GM18951 (cell line): ENCODE results near the gene ARV1.
"Not testable (repeated sequence)": the region's sequence is repeated elsewhere in the genome, so short reads cannot be mapped to it uniquely, and the experiment has no call there.

ENCODE experiments used
- POLR2A ChIP-seq: IDR thresholded peaks from 4 replicates; pipeline ENCODE4 v1.6.1; 2011; ENCODE audit warnings: mild to moderate bottlenecking; ENCODE audit not compliant: insufficient read length, insufficient read depth; ENCODE audit errors: extremely low read depth
- in situ Hi-C: fragments of 300-500 bp; cut with MboI; formaldehyde crosslinking; loops from one replicate; pipeline ENCODE4 v1.12.0; 2022; ENCODE audit warnings: low sequenced_read_pairs, mixed read lengths, inconsistent platforms; ENCODE audit not compliant: unreplicated experiment

Gene ARV1

DNA sequence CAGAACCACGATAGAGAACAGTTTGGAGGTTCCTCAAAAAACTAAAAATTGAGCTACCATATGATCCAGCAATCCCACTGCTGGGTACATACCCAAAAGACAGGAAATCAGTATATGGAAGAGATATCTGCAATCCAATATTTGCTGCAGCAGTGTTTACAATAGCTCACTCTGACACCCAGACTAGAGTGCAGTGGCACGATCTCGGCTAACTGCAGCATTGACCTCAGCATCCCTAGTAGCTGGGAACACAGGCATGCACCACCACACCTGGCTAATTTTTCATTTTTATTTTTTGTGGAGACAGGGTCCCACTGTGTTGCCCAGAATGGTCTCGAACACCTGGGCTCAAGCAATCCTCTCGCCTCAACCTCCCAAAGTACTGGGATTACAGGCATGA, 13.4 kb upstream of the ARV1 start:
- TF ChIP-seq POLR2A = no peak
- in situ Hi-C loops = no loop called here

DNA sequence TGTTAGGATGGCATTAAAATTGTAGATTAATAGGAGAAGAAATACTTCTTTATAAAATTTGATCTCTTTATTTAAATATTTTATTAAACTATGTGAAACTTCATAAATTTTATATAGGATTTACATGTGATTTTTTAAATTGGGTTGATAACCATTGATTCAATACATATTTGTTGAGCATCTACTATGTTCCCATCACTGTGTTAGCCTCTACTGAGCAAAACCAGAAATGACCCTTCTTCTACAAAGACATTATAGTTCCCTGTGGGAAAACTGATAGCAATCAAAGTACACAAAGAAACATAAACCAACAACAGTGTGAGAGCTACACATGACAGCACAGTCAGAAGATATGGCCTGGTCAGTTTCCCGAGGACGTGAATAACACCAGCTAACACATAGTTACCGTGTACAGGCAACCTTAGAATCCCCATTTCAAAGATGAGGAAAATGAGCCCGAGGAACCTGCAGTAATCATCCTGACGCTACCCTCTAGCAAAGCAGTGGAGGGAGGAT, 12.5 kb upstream of the ARV1 start:
- TF ChIP-seq POLR2A = no peak
- in situ Hi-C loops = no loop called here

- TF ChIP-seq POLR2A = no peak
- in situ Hi-C loops = loop anchor here (10.0 kb wide), 1 partner anchor 56 kb away; no protein-coding TSS in a partner anchor
Measured at GRCh38 chr1:230970432-230970831, 8.5 kb upstream of the ARV1 start.

GRCh38 chr1:230971771-230972170, 7.1 kb upstream of the ARV1 start:
- no peak for TF ChIP-seq POLR2A
- in situ Hi-C loops = loop anchor here (10.0 kb wide), 1 partner anchor 57 kb away; no protein-coding TSS in a partner anchor

DNA sequence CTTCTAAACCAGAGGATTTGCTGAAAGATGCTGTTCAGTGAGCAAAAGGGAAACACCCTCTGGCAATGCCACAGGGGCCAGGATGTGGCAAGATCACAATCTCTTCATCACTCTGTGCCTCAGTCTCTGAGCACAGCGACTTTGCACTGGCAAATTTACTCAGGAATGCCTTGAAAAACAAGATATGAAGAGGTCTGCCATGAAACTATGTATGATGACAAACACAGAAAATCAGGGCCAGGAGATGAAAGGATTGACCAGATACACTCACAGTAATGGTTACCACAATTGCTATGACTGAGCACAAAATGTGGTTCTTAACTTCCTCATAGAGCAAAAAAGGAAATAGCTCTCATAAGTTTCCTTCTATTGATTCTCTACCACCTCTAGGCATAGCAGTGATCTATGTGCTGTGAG, 6.0 kb upstream of the ARV1 start:
- in situ Hi-C loops = loop anchor here (10.0 kb wide), 1 partner anchor 58 kb away; no protein-coding TSS in a partner anchor
- TF ChIP-seq POLR2A = no peak

GRCh38 chr1:230975636-230976035, 3.3 kb upstream of the ARV1 start:
- in situ Hi-C loops = loop anchor here (10.0 kb wide), 1 partner anchor 61 kb away; no protein-coding TSS in a partner anchor
- TF ChIP-seq POLR2A = no peak

GRCh38 chr1:230976360-230976759, 2.5 kb upstream of the ARV1 start:
- in situ Hi-C loops = loop anchor here (10.0 kb wide), 1 partner anchor 62 kb away; no protein-coding TSS in a partner anchor
- TF ChIP-seq POLR2A = no peak

GRCh38 chr1:230976825-230977747, 1.8 kb upstream of the ARV1 start:
- in situ Hi-C loops = loop anchor here (10.0 kb wide), 1 partner anchor 62 kb away; no protein-coding TSS in a partner anchor
- TF ChIP-seq POLR2A = no peak

GRCh38 chr1:230977761-230978490, 968 bp upstream of the ARV1 start:
- in situ Hi-C loops = loop anchor here (10.0 kb wide), 1 partner anchor 63 kb away; no protein-coding TSS in a partner anchor
- TF ChIP-seq POLR2A = no peak

DNA sequence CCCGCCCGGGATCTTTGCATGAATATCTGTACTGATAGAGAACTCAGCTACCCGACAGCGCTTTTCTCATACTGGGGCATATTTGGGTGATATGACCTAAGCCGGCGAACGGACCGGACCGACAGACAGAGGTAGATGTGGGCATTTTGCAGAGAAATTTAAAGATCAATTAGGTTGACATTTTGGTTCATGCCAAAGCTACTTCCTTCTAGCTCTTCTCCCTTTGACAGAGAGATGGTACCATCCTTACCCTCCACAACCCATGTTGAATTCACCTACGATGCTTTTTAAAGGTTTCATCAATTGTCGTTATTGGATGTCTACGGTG, 459 bp downstream of the ARV1 start:
- no peak for TF ChIP-seq POLR2A
- in situ Hi-C loops = loop anchor here (10.0 kb wide), 1 partner anchor 65 kb away; no protein-coding TSS in a partner anchor

GRCh38 chr1:230979952-230980351, 1.1 kb downstream of the ARV1 start:
- in situ Hi-C loops = loop anchor here (10.0 kb wide), 1 partner anchor 65 kb away; no protein-coding TSS in a partner anchor
- TF ChIP-seq POLR2A = no peak

GRCh38 chr1:230982696-230983095, 3.8 kb downstream of the ARV1 start:
- in situ Hi-C loops = no loop called here
- TF ChIP-seq POLR2A = no peak

GRCh38 chr1:230983811-230984210, 4.9 kb downstream of the ARV1 start:
- TF ChIP-seq POLR2A = no peak
- in situ Hi-C loops = no loop called here

DNA sequence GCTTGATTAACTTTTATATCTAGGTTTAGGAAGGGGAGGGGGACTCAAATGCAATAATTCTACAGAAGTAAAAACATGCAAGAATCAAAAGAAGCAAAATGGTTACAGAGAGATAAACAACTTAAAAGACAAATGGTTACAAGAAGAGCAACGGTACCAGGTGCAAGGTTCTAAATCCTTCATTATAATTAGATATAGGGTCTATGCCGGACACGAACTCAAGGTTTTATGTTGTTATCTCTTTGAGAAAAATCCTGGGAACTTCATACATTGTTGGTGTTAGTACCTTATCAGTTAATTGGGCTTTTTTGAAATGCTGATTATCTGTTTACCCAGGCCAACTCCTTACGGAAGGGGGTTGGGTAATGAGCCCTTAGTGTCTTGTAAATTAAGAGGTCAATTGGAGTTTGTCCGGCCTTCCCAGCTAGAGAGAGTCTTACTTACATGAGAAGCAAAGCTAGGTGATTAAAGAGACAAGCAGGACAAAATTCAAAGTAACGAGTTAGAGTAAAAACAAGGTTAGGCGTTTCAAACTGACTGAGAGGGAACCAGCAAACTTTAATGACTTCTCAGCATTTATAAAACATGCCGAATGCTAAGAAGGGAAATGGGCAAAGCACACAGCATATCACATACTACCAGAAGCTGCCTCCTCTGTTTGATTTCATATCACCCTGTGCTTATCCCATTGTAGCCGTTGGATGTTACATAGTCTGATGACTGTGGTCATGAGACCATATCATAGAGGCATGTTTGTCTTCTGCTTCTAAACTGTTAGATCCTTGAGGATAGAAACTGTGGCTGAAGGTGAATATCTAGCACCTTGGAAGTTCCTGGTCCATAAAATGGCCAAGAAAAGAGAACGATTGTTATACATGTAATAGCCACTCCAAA, 6.0 kb downstream of the ARV1 start:
- in situ Hi-C loops = not testable (repeated sequence)
